ENCODE results near the gene HEXIM1.
"Not testable (repeated sequence)": the region's sequence is repeated elsewhere in the genome, so short reads cannot be mapped to it uniquely, and the experiment has no call there.

HEXIM1 gene

GRCh38 chr17:45114117-45114932 is 34.0 kb upstream of the HEXIM1 start:
- no peak for DNase-seq (ENCODE audit: low read depth)

GRCh38 chr17:45115015-45115625 is 33.2 kb upstream of the HEXIM1 start:
- DNase-seq (ENCODE audit: low read depth), result no peak

GRCh38 chr17:45115871-45116270 is 32.4 kb upstream of the HEXIM1 start:
- no peak for DNase-seq (ENCODE audit: low read depth)

- DNase-seq (ENCODE audit: low read depth), result no peak
These were observed 31.8 kb upstream of the HEXIM1 start for GRCh38 chr17:45116434-45117016.

- no peak for DNase-seq (ENCODE audit: low read depth)
These were observed 30.9 kb upstream of the HEXIM1 start for GRCh38 chr17:45117334-45117733.

GRCh38 chr17:45117848-45118646 is 30.2 kb upstream of the HEXIM1 start:
- DNase-seq (ENCODE audit: low read depth), result no peak

- no peak for DNase-seq (ENCODE audit: low read depth)
These were observed 29.6 kb upstream of the HEXIM1 start for GRCh38 chr17:45118691-45119090.

- no peak for DNase-seq (ENCODE audit: low read depth)
These were observed 28.3 kb upstream of the HEXIM1 start for GRCh38 chr17:45119964-45120363.

- no peak for DNase-seq (ENCODE audit: low read depth)
These were observed 27.7 kb upstream of the HEXIM1 start for GRCh38 chr17:45120558-45120957.

- no peak for DNase-seq (ENCODE audit: low read depth)
These were observed 27.2 kb upstream of the HEXIM1 start for GRCh38 chr17:45121055-45121454.

- DNase-seq (ENCODE audit: low read depth), result no peak
These were observed 25.1 kb upstream of the HEXIM1 start for GRCh38 chr17:45123076-45123770.

GRCh38 chr17:45123930-45124796 is 24.1 kb upstream of the HEXIM1 start:
- no peak for DNase-seq (ENCODE audit: low read depth)

GRCh38 chr17:45124797-45125122 is 23.5 kb upstream of the HEXIM1 start:
- DNase-seq (ENCODE audit: low read depth), result not testable (repeated sequence)

GRCh38 chr17:45125509-45125908 is 22.8 kb upstream of the HEXIM1 start:
- no peak for DNase-seq (ENCODE audit: low read depth)

- no peak for DNase-seq (ENCODE audit: low read depth)
These were observed 21.1 kb upstream of the HEXIM1 start for GRCh38 chr17:45127207-45127547.

- no peak for DNase-seq (ENCODE audit: low read depth)
These were observed 20.6 kb upstream of the HEXIM1 start for GRCh38 chr17:45127548-45128300.

- no peak for DNase-seq (ENCODE audit: low read depth)
These were observed 19.9 kb upstream of the HEXIM1 start for GRCh38 chr17:45128331-45128730.

GRCh38 chr17:45128989-45129388 is 19.3 kb upstream of the HEXIM1 start:
- no peak for DNase-seq (ENCODE audit: low read depth)

- no peak for DNase-seq (ENCODE audit: low read depth)
These were observed 18.8 kb upstream of the HEXIM1 start for GRCh38 chr17:45129426-45129939.
